ENCODE results near the gene NCKAP5.

The NCKAP5 gene

GRCh38 chr2:132863961-132864360 lies 704.3 kb downstream of the NCKAP5 start:
- DNase-seq: no peak
- H3K27ac ChIP-seq (ENCODE audit: insufficient read depth in 1 of 2, low read depth in 1 of 2, low read length in 2 of 2, poor library complexity in 1 of 2, severe bottlenecking in 2 of 2): no peak overlapping the region
- ChIA-PET CTCF (no interaction called here), POLR2A (no interaction called here)
- no peaks in the 10 kb centered on the region for H3K27me3 ChIP-seq (replicated peaks in 2 of 5; ENCODE audit: control insufficient read depth in 4 of 5, insufficient read depth in 5 of 5, low read length in 4 of 5)
- H3K4me1 ChIP-seq (ENCODE audit: control extremely low read depth in 1 of 4, control insufficient read depth in 4 of 4, insufficient read depth in 4 of 4, low read length in 3 of 4): no peaks in the 10 kb centered on the region
- no peak overlapping the region for H3K4me3 ChIP-seq (ENCODE audit: control insufficient read depth in 1 of 7, extremely low read depth in 1 of 7, insufficient read depth in 4 of 7, low read depth in 2 of 7, low read length in 6 of 7)
- H3K9me3 ChIP-seq (ENCODE audit: control extremely low read depth in 1 of 5, control insufficient read depth in 4 of 5, insufficient read depth in 2 of 5, low read depth in 1 of 5, low read length in 4 of 5): no peaks in the 10 kb centered on the region
- H3K36me3 ChIP-seq (ENCODE audit: control insufficient read depth in 4 of 4, insufficient read depth in 4 of 4, low read length in 3 of 4): no peaks in the 10 kb centered on the region

- Histone ChIP-seq H3K4me3 (ENCODE audit: control insufficient read depth in 1 of 7, extremely low read depth in 1 of 7, insufficient read depth in 4 of 7, low read depth in 2 of 7, low read length in 6 of 7) (no peak overlapping the region), H3K27ac (ENCODE audit: insufficient read depth in 1 of 2, low read depth in 1 of 2, low read length in 2 of 2, poor library complexity in 1 of 2, severe bottlenecking in 2 of 2) (no peak overlapping the region), H3K36me3 (ENCODE audit: control insufficient read depth in 4 of 4, insufficient read depth in 4 of 4, low read length in 3 of 4) (no peaks in the 10 kb centered on the region), H3K9me3 (ENCODE audit: control extremely low read depth in 1 of 5, control insufficient read depth in 4 of 5, insufficient read depth in 2 of 5, low read depth in 1 of 5, low read length in 4 of 5) (no peaks in the 10 kb centered on the region), H3K27me3 (replicated peaks in 2 of 5; ENCODE audit: control insufficient read depth in 4 of 5, insufficient read depth in 5 of 5, low read length in 4 of 5) (no peaks in the 10 kb centered on the region), H3K4me1 (ENCODE audit: control extremely low read depth in 1 of 4, control insufficient read depth in 4 of 4, insufficient read depth in 4 of 4, low read length in 3 of 4) (no peaks in the 10 kb centered on the region)
- CTCF ChIA-PET: no interaction called here
- no CpG with 5 or more reads among the region's 2 CpGs for WGBS (ENCODE audit: insufficient coverage)
- POLR2A ChIA-PET: no interaction called here
- DNase-seq: no peak
Observed at GRCh38 chr2:132860220-132860619, 708.0 kb downstream of the NCKAP5 start.

GRCh38 chr2:132859590-132859989 lies 708.7 kb downstream of the NCKAP5 start:
- POLR2A ChIA-PET: no interaction called here
- CTCF ChIA-PET: no interaction called here
- Histone ChIP-seq H3K36me3 (ENCODE audit: control insufficient read depth in 4 of 4, insufficient read depth in 4 of 4, low read length in 3 of 4) (no peaks in the 10 kb centered on the region), H3K9me3 (ENCODE audit: control extremely low read depth in 1 of 5, control insufficient read depth in 4 of 5, insufficient read depth in 2 of 5, low read depth in 1 of 5, low read length in 4 of 5) (no peaks in the 10 kb centered on the region), H3K4me3 (ENCODE audit: control insufficient read depth in 1 of 7, extremely low read depth in 1 of 7, insufficient read depth in 4 of 7, low read depth in 2 of 7, low read length in 6 of 7) (no peak overlapping the region), H3K27ac (ENCODE audit: insufficient read depth in 1 of 2, low read depth in 1 of 2, low read length in 2 of 2, poor library complexity in 1 of 2, severe bottlenecking in 2 of 2) (no peak overlapping the region), H3K4me1 (ENCODE audit: control extremely low read depth in 1 of 4, control insufficient read depth in 4 of 4, insufficient read depth in 4 of 4, low read length in 3 of 4) (no peaks in the 10 kb centered on the region), H3K27me3 (replicated peaks in 2 of 5; ENCODE audit: control insufficient read depth in 4 of 5, insufficient read depth in 5 of 5, low read length in 4 of 5) (no peaks in the 10 kb centered on the region)
- DNase-seq: no peak
- WGBS (ENCODE audit: insufficient coverage): 100% methylated on average over 4 of the region's 5 CpGs

GRCh38 chr2:132857319-132857718 lies 710.9 kb downstream of the NCKAP5 start:
- Histone ChIP-seq H3K27me3 (replicated peaks in 2 of 5; ENCODE audit: control insufficient read depth in 4 of 5, insufficient read depth in 5 of 5, low read length in 4 of 5) (no peaks in the 10 kb centered on the region), H3K4me1 (ENCODE audit: control extremely low read depth in 1 of 4, control insufficient read depth in 4 of 4, insufficient read depth in 4 of 4, low read length in 3 of 4) (no peaks in the 10 kb centered on the region), H3K9me3 (ENCODE audit: control extremely low read depth in 1 of 5, control insufficient read depth in 4 of 5, insufficient read depth in 2 of 5, low read depth in 1 of 5, low read length in 4 of 5) (no peaks in the 10 kb centered on the region), H3K36me3 (ENCODE audit: control insufficient read depth in 4 of 4, insufficient read depth in 4 of 4, low read length in 3 of 4) (no peaks in the 10 kb centered on the region), H3K27ac (ENCODE audit: insufficient read depth in 1 of 2, low read depth in 1 of 2, low read length in 2 of 2, poor library complexity in 1 of 2, severe bottlenecking in 2 of 2) (no peak overlapping the region), H3K4me3 (ENCODE audit: control insufficient read depth in 1 of 7, extremely low read depth in 1 of 7, insufficient read depth in 4 of 7, low read depth in 2 of 7, low read length in 6 of 7) (no peak overlapping the region)
- WGBS (ENCODE audit: insufficient coverage): no CpG with 5 or more reads among the region's 1 CpG
- CTCF ChIA-PET: no interaction called here
- POLR2A ChIA-PET: no interaction called here
- DNase-seq: no peak

GRCh38 chr2:132850688-132851087 lies 717.6 kb downstream of the NCKAP5 start:
- H3K9me3 ChIP-seq (ENCODE audit: control extremely low read depth in 1 of 5, control insufficient read depth in 4 of 5, insufficient read depth in 2 of 5, low read depth in 1 of 5, low read length in 4 of 5): peaks cover 0 to 1% (median 0%) of the 10 kb centered on the region in 5 experiments
- H3K36me3 ChIP-seq (ENCODE audit: control insufficient read depth in 4 of 4, insufficient read depth in 4 of 4, low read length in 3 of 4): no peaks in the 10 kb centered on the region
- H3K27ac ChIP-seq (ENCODE audit: insufficient read depth in 1 of 2, low read depth in 1 of 2, low read length in 2 of 2, poor library complexity in 1 of 2, severe bottlenecking in 2 of 2): no peak overlapping the region
- 86% methylated on average over 4 of the region's 4 CpGs for WGBS (ENCODE audit: insufficient coverage)
- CTCF ChIA-PET: interaction anchor here (1.1 kb wide), 1 partner anchor 8 kb away, joined by 3 read pairs; no protein-coding TSS in a partner anchor
- no peaks in the 10 kb centered on the region for H3K27me3 ChIP-seq (replicated peaks in 2 of 5; ENCODE audit: control insufficient read depth in 4 of 5, insufficient read depth in 5 of 5, low read length in 4 of 5)
- no peaks in the 10 kb centered on the region for H3K4me1 ChIP-seq (ENCODE audit: control extremely low read depth in 1 of 4, control insufficient read depth in 4 of 4, insufficient read depth in 4 of 4, low read length in 3 of 4)
- no peak overlapping the region for H3K4me3 ChIP-seq (ENCODE audit: control insufficient read depth in 1 of 7, extremely low read depth in 1 of 7, insufficient read depth in 4 of 7, low read depth in 2 of 7, low read length in 6 of 7)
- DNase-seq: no peak
- POLR2A ChIA-PET: no interaction called here

GRCh38 chr2:132849118-132849517 lies 719.1 kb downstream of the NCKAP5 start:
- Histone ChIP-seq H3K9me3 (ENCODE audit: control extremely low read depth in 1 of 5, control insufficient read depth in 4 of 5, insufficient read depth in 2 of 5, low read depth in 1 of 5, low read length in 4 of 5) (peaks cover 0 to 1% (median 0%) of the 10 kb centered on the region in 5 experiments), H3K27me3 (replicated peaks in 2 of 5; ENCODE audit: control insufficient read depth in 4 of 5, insufficient read depth in 5 of 5, low read length in 4 of 5) (no peaks in the 10 kb centered on the region), H3K36me3 (ENCODE audit: control insufficient read depth in 4 of 4, insufficient read depth in 4 of 4, low read length in 3 of 4) (no peaks in the 10 kb centered on the region), H3K4me3 (ENCODE audit: control insufficient read depth in 1 of 7, extremely low read depth in 1 of 7, insufficient read depth in 4 of 7, low read depth in 2 of 7, low read length in 6 of 7) (no peak overlapping the region), H3K27ac (ENCODE audit: insufficient read depth in 1 of 2, low read depth in 1 of 2, low read length in 2 of 2, poor library complexity in 1 of 2, severe bottlenecking in 2 of 2) (no peak overlapping the region), H3K4me1 (ENCODE audit: control extremely low read depth in 1 of 4, control insufficient read depth in 4 of 4, insufficient read depth in 4 of 4, low read length in 3 of 4) (no peaks in the 10 kb centered on the region)
- WGBS (ENCODE audit: insufficient coverage): no CpG with 5 or more reads among the region's 1 CpG
- DNase-seq: no peak
- ChIA-PET CTCF (interaction anchor here (1.0 kb wide), 1 partner anchor 12 kb away, joined by 3 read pairs; no protein-coding TSS in a partner anchor), POLR2A (no interaction called here)

GRCh38 chr2:132845339-132845738 lies 722.9 kb downstream of the NCKAP5 start:
- Histone ChIP-seq H3K36me3 (ENCODE audit: control insufficient read depth in 4 of 4, insufficient read depth in 4 of 4, low read length in 3 of 4) (no peaks in the 10 kb centered on the region), H3K9me3 (ENCODE audit: control extremely low read depth in 1 of 5, control insufficient read depth in 4 of 5, insufficient read depth in 2 of 5, low read depth in 1 of 5, low read length in 4 of 5) (peaks cover 0 to 1% (median 0%) of the 10 kb centered on the region in 5 experiments), H3K4me3 (ENCODE audit: control insufficient read depth in 1 of 7, extremely low read depth in 1 of 7, insufficient read depth in 4 of 7, low read depth in 2 of 7, low read length in 6 of 7) (no peak overlapping the region), H3K27me3 (replicated peaks in 2 of 5; ENCODE audit: control insufficient read depth in 4 of 5, insufficient read depth in 5 of 5, low read length in 4 of 5) (no peaks in the 10 kb centered on the region), H3K27ac (ENCODE audit: insufficient read depth in 1 of 2, low read depth in 1 of 2, low read length in 2 of 2, poor library complexity in 1 of 2, severe bottlenecking in 2 of 2) (no peak overlapping the region), H3K4me1 (ENCODE audit: control extremely low read depth in 1 of 4, control insufficient read depth in 4 of 4, insufficient read depth in 4 of 4, low read length in 3 of 4) (no peaks in the 10 kb centered on the region)
- ChIA-PET POLR2A (no interaction called here), CTCF (no interaction called here)
- no peak for DNase-seq

Measured in common myeloid progenitor, CD34-positive (primary cell).